Neural cell (in vitro differentiated cells): ENCODE results near the gene NOTUM. TPM values are rescaled to one million over a fixed set of nuclear protein-coding genes. Genes with fewer than 3 reads are reported as not detected.

Experiments used
- H2AFZ ChIP-seq: fragments of 200-600, 300-800 bp; sonication (generic), shearing (Covaris generic); 2 replicates; pipeline ENCODE4 v1.6.0; 2014; ENCODE audit warnings: low read depth, mild to moderate bottlenecking, antibody characterized with exemption, low read length, moderate library complexity
- H3F3A ChIP-seq: fragments of 200-600 bp; shearing (Covaris generic); 2 replicates; pipeline ENCODE4 v1.6.1; 2016; ENCODE audit warnings: mild to moderate bottlenecking, moderate library complexity, mixed read lengths, antibody characterized with exemption, low read length; ENCODE audit not compliant: insufficient read depth, poor library complexity, severe bottlenecking
- H3K27ac ChIP-seq: fragments of 200-600, 300-800 bp; sonication (generic), shearing (Covaris generic); 2 replicates; pipeline ENCODE4 v1.5.1; 2014; ENCODE audit warnings: mild to moderate bottlenecking, low read length, moderate library complexity
- H3K27me3 ChIP-seq: fragments of 300-800, 200-600 bp; sonication (generic), shearing (Covaris generic); 2 replicates; pipeline ENCODE4 v1.6.0; 2014; ENCODE audit warnings: mild to moderate bottlenecking, low read depth, low read length, moderate library complexity; ENCODE audit not compliant: insufficient read depth
- H3K36me3 ChIP-seq: fragments of 300-800, 200-600 bp; sonication (generic), shearing (Covaris generic); 2 replicates; pipeline ENCODE4 v1.5.1; 2014; ENCODE audit warnings: mild to moderate bottlenecking, antibody characterized with exemption, low read length, moderate library complexity; ENCODE audit not compliant: insufficient read depth
- H3K4me2 ChIP-seq: fragments of 300-800, 200-600 bp; sonication (generic), shearing (Covaris generic); 2 replicates; pipeline ENCODE4 v1.6.0; 2014; ENCODE audit warnings: mild to moderate bottlenecking, low read length
- H3K4me3 ChIP-seq: fragments of 300-800, 200-600 bp; sonication (generic), shearing (Covaris generic); 2 replicates; pipeline ENCODE4 v1.5.1; 2014; ENCODE audit warnings: mild to moderate bottlenecking, low read length, moderate library complexity
- H3K79me2 ChIP-seq: fragments of 200-600 bp; shearing (Covaris generic); replicated peaks from 2 replicates; pipeline ENCODE4 v1.6.0; 2014; ENCODE audit warnings: mild to moderate bottlenecking, low read length, moderate library complexity; ENCODE audit not compliant: insufficient read depth
- H3K9ac ChIP-seq: fragments of 300-800, 200-600 bp; sonication (generic), shearing (Covaris generic); 2 replicates; pipeline ENCODE4 v1.6.1; 2016; ENCODE audit warnings: mild to moderate bottlenecking, low read length, mixed read lengths
- H3K9me2 ChIP-seq: fragments of 200-600 bp; shearing (Covaris generic); 2 replicates; pipeline ENCODE4 v1.6.1; 2016; ENCODE audit warnings: mild to moderate bottlenecking, low read length, mixed read lengths; ENCODE audit not compliant: insufficient read depth
- H3K9me3 ChIP-seq: fragments of 200-600, 300-800 bp; sonication (generic), shearing (Covaris generic); 2 replicates; pipeline ENCODE4 v1.6.1; 2016; ENCODE audit warnings: mild to moderate bottlenecking, mixed run types, low read length, moderate library complexity, mixed read lengths
- H4K20me1 ChIP-seq: fragments of 200-600 bp; shearing (Covaris generic); 2 replicates; pipeline ENCODE4 v1.6.1; 2016; ENCODE audit warnings: mild to moderate bottlenecking, mixed run types; ENCODE audit not compliant: insufficient read depth
- EP300 ChIP-seq: fragments of 450-650 bp; conservative IDR thresholded peaks from 2 replicates; pipeline ENCODE4 v1.6.1; 2014; ENCODE audit warnings: antibody characterized with exemption, mild to moderate bottlenecking, moderate library complexity; ENCODE audit not compliant: poor library complexity, severe bottlenecking
- EZH2 ChIP-seq: fragments of 200-600, 300-800 bp; shearing (Covaris generic), sonication (generic); IDR thresholded peaks from 2 replicates; pipeline ENCODE4 v1.6.1; 2014; ENCODE audit warnings: antibody characterized with exemption, low read length, borderline replicate concordance, mild to moderate bottlenecking; ENCODE audit not compliant: insufficient read depth, poor library complexity, severe bottlenecking
- MXI1 ChIP-seq: fragments of 450-650 bp; conservative IDR thresholded peaks from 2 replicates; pipeline ENCODE4 v1.6.1; 2014; ENCODE audit warnings: antibody characterized with exemption, mild to moderate bottlenecking; ENCODE audit not compliant: poor library complexity, severe bottlenecking
- POLR2AphosphoS5 ChIP-seq: IDR thresholded peaks from 2 replicates; pipeline ENCODE4 v1.6.1; 2012
- RAD21 ChIP-seq: fragments of 450-650 bp; conservative IDR thresholded peaks from 2 replicates; pipeline ENCODE4 v1.6.1; 2014; ENCODE audit warnings: antibody characterized with exemption, mild to moderate bottlenecking, moderate library complexity
- SMC3 ChIP-seq: fragments of 450-650 bp; conservative IDR thresholded peaks from 2 replicates; pipeline ENCODE4 v1.6.1; 2014; ENCODE audit warnings: antibody characterized with exemption, mild to moderate bottlenecking, moderate library complexity; ENCODE audit not compliant: poor library complexity
- TAF1 ChIP-seq: IDR thresholded peaks from 2 replicates; pipeline ENCODE4 v1.6.1; 2012; ENCODE audit warnings: low read depth
- polyA plus RNA-seq: library from polyadenylated mRNA; depleted of rRNA; stranded (reverse); fragments of >200 nt; gene quantifications from 2 replicates; pipeline ENCODE4 v1.2.3, GENCODE V29; 2014
- TF ChIP-seq, protein P1 (sequence below): IDR thresholded peaks from 2 replicates; pipeline ENCODE4 v1.6.1; 2012; ENCODE audit warnings: borderline replicate concordance
- TF ChIP-seq, protein P2 (sequence below): fragments of 450-650 bp; IDR thresholded peaks from 2 replicates; pipeline ENCODE4 v1.5.1; 2014; ENCODE audit warnings: antibody characterized with exemption, mild to moderate bottlenecking, moderate library complexity; ENCODE audit not compliant: poor library complexity, severe bottlenecking

The NOTUM gene
- polyA plus RNA-seq, 1 donor from 2014 or later = not detected

DNA sequence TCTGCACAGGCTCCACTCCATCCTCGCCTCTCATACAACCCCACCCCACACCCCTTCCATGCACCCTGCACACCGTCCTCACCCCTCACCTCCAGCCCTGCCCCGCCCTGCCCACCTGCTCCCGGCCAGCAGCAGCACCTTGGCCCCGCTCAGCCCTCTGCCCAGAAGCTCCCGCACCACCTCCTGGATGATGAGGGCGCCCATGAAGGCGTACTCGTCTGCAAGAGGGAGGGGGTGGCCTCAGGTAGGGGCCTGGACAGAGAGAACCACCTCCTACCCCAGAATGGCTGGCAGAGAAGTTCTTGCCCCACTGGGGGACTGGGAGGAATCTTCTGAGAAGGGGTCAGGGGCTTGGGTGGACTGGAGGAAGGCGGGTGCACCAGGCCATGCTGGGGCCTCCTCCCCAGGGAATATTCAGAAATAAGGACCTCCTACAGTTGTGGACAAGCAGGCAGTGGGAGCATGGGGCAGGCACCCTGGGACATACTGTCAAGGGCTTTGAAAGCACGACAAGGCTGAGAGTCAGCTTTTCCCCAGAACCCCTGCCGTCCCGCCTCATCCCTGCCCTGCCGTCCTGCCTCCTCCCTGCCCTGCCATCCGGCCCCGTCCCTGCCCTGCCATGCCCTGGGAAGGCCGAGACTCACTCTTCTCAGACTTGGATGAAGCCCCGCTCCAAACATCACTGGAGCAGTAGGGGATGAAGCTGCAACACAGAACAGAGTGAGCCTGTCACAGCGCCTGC, 3.1 kb downstream of the NOTUM start:
- H2AFZ ChIP-seq = no peak overlapping the region
- H3F3A ChIP-seq = no peaks in the 10 kb centered on the region
- no peaks in the 10 kb centered on the region for H3K79me2 ChIP-seq
- H3K27ac ChIP-seq = no peak overlapping the region
- peaks cover 50% of the 10 kb centered on the region for H3K27me3 ChIP-seq
- H3K9me3 ChIP-seq = no peaks in the 10 kb centered on the region
- no peak overlapping the region for H3K4me3 ChIP-seq
- no peaks in the 10 kb centered on the region for H4K20me1 ChIP-seq
- H3K9ac ChIP-seq = no peak overlapping the region
- TF ChIP-seq EZH2 (no peak), MXI1 (no peak), RAD21 (no peak), TAF1 (no peak), SMC3 (no peak), POLR2AphosphoS5 (no peak), EP300 (no peak)
- TF ChIP-seq, protein P1, sequence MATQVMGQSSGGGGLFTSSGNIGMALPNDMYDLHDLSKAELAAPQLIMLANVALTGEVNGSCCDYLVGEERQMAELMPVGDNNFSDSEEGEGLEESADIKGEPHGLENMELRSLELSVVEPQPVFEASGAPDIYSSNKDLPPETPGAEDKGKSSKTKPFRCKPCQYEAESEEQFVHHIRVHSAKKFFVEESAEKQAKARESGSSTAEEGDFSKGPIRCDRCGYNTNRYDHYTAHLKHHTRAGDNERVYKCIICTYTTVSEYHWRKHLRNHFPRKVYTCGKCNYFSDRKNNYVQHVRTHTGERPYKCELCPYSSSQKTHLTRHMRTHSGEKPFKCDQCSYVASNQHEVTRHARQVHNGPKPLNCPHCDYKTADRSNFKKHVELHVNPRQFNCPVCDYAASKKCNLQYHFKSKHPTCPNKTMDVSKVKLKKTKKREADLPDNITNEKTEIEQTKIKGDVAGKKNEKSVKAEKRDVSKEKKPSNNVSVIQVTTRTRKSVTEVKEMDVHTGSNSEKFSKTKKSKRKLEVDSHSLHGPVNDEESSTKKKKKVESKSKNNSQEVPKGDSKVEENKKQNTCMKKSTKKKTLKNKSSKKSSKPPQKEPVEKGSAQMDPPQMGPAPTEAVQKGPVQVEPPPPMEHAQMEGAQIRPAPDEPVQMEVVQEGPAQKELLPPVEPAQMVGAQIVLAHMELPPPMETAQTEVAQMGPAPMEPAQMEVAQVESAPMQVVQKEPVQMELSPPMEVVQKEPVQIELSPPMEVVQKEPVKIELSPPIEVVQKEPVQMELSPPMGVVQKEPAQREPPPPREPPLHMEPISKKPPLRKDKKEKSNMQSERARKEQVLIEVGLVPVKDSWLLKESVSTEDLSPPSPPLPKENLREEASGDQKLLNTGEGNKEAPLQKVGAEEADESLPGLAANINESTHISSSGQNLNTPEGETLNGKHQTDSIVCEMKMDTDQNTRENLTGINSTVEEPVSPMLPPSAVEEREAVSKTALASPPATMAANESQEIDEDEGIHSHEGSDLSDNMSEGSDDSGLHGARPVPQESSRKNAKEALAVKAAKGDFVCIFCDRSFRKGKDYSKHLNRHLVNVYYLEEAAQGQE = no peak
- TF ChIP-seq, protein P2, sequence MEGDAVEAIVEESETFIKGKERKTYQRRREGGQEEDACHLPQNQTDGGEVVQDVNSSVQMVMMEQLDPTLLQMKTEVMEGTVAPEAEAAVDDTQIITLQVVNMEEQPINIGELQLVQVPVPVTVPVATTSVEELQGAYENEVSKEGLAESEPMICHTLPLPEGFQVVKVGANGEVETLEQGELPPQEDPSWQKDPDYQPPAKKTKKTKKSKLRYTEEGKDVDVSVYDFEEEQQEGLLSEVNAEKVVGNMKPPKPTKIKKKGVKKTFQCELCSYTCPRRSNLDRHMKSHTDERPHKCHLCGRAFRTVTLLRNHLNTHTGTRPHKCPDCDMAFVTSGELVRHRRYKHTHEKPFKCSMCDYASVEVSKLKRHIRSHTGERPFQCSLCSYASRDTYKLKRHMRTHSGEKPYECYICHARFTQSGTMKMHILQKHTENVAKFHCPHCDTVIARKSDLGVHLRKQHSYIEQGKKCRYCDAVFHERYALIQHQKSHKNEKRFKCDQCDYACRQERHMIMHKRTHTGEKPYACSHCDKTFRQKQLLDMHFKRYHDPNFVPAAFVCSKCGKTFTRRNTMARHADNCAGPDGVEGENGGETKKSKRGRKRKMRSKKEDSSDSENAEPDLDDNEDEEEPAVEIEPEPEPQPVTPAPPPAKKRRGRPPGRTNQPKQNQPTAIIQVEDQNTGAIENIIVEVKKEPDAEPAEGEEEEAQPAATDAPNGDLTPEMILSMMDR = no peak
- H3K9me2 ChIP-seq = no peaks in the 10 kb centered on the region
- no peak overlapping the region for H3K4me2 ChIP-seq
- no peaks in the 10 kb centered on the region for H3K36me3 ChIP-seq

DNA sequence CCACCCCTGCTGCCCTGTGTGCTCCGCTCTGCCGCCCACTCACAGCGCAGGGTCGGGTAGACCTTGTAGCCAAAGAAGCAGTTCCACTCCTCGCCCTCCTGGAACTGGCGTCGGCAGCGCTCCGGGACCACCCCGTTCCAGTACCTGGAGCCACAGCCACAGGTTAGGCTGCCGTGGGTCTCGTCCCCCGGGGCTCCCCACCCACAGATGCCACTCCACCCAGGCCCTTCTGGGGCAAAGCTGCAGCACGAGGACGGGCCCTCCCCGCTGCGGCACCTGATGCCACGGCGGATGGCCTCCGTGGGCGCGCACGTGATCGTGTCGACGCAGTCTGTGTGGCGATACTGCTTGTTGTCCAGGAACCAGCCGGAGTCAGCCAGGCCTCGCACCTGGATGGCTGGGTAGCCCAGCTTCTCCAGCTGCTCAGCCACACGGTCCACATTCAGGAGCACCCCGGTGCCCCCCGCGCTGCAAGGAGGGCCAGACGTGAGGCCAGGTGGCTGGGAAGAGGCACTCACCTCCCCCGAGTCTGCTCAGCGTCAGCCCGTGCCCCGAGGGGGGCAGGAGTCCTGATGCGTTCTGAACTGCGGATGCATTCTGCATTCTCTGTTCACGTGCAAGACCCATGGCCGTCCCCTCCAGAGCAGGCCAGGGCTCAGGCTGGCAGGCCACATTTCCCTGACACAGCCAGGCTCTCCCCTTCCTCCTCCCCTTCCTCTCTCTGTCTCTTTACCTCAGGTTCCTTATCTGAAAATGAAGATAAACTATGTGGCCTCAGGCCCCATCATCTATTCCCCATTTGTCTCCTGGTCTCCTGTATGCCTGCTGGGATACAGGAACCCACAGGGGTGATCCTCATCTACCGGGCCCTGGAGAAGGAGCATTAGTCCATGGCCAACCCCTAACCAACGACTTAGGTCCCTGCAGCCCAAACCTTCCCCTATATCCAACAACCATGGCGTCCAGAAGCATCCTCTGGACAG, 4.1 kb downstream of the NOTUM start:
- H3K79me2 ChIP-seq = no peaks in the 10 kb centered on the region
- H3K9ac ChIP-seq = no peak overlapping the region
- no peak overlapping the region for H2AFZ ChIP-seq
- H3K9me2 ChIP-seq = no peaks in the 10 kb centered on the region
- no peak overlapping the region for H3K27ac ChIP-seq
- no peaks in the 10 kb centered on the region for H4K20me1 ChIP-seq
- H3K4me3 ChIP-seq = no peak overlapping the region
- H3K36me3 ChIP-seq = no peaks in the 10 kb centered on the region
- TF ChIP-seq RAD21 (no peak), EP300 (no peak), EZH2 (no peak), POLR2AphosphoS5 (no peak), MXI1 (no peak), TAF1 (no peak), SMC3 (no peak)
- TF ChIP-seq, protein P1 = no peak
- TF ChIP-seq, protein P2 = no peak
- H3K9me3 ChIP-seq = no peaks in the 10 kb centered on the region
- no peaks in the 10 kb centered on the region for H3F3A ChIP-seq
- no peak overlapping the region for H3K4me2 ChIP-seq
- H3K27me3 ChIP-seq = peaks cover 41% of the 10 kb centered on the region
